ENCODE results near the gene FAM89B. TPM values are rescaled to one million over a fixed set of nuclear protein-coding genes. Genes with fewer than 3 reads are reported as not detected.

The FAM89B gene
- polyA plus RNA-seq, 3 donors: 51.3 to 139 (median 70.8) TPM

GRCh38 chr11:65539744-65540289, 32.5 kb upstream of the FAM89B start:
- peaks cover 13% of the 10 kb centered on the region for H4K20me1 ChIP-seq (ENCODE audit: insufficient read depth, low read length)
- Mint-ChIP-seq H3K4me1 (peaks cover 12% of the 10 kb centered on the region), H3K4me3 (peak overlapping the region; percentile 82 to 86), H3K9me3 (no peaks in the 10 kb centered on the region), H3K27me3 (ENCODE audit: low read depth in 3 of 3) (peaks cover 3% of the 10 kb centered on the region in 3 donors), H3K27ac (peak overlapping the region in 6 of 7 donors; percentile 70 to 88 (median 86)), H3K36me3 (peaks cover 26 to 41% of the 10 kb centered on the region in 2 donors)
- H3K9ac ChIP-seq (ENCODE audit: insufficient read depth, low read length, poor library complexity, severe bottlenecking): peak overlapping the region; percentile 54
- no peak for DNase-seq
- H3K4me1 ChIP-seq (ENCODE audit: control insufficient read depth in 1 of 2, insufficient read depth in 2 of 2, low read length in 2 of 2): peaks cover 11 to 27% of the 10 kb centered on the region in 2 donors
- no peaks in the 10 kb centered on the region for H3K79me2 ChIP-seq (ENCODE audit: insufficient read depth, low read length)
- peaks cover 36 to 39% of the 10 kb centered on the region in 2 donors for H3K36me3 ChIP-seq (replicated peaks in 1 of 2; ENCODE audit: control insufficient read depth in 1 of 2, insufficient read depth in 2 of 2, low read length in 2 of 2)
- 16% methylated on average over 53 of the region's 60 CpGs for WGBS (ENCODE audit: insufficient coverage)
- H3K9me3 ChIP-seq (replicated peaks in 1 of 2; ENCODE audit: control insufficient read depth in 1 of 2, insufficient read depth in 1 of 2, low read length in 2 of 2): no peaks in the 10 kb centered on the region
- no peaks in the 10 kb centered on the region for H3K27me3 ChIP-seq (ENCODE audit: control insufficient read depth in 2 of 2, insufficient read depth in 2 of 2, low read length in 2 of 2)
- intact Hi-C loops (cut with micrococcal nuclease): loop anchor here (1.0 to 10.0 kb wide), 5 partner anchors 35 to 275 kb away; partner anchors contain the start of genes MAP3K11 (in 2 of the 2), PCNX3 (in 1 of the 2) and POLA2 (in 1 of the 2)
- H2AFZ ChIP-seq (ENCODE audit: insufficient read depth, low read depth, low read length, poor library complexity, severe bottlenecking): peak overlapping the region; percentile 90
- peak; percentile 21 for TF ChIP-seq CTCF (IDR thresholded peaks at IDR 0.05)
- peak overlapping the region; percentile 48 to 90 (median 51) for H3K4me3 ChIP-seq (replicated peaks in 1 of 3; ENCODE audit: low read depth in 2 of 3, low read length in 3 of 3)
- H3K27ac ChIP-seq (ENCODE audit: low read depth in 1 of 2, low read length in 2 of 2): peak overlapping the region in 1 of 2 donors; percentile 49
- peak overlapping the region; percentile 99 for H3K4me2 ChIP-seq (replicated peaks; ENCODE audit: extremely low read depth, low read length, poor library complexity, severe bottlenecking)

- Histone ChIP-seq H2AFZ (ENCODE audit: insufficient read depth, low read depth, low read length, poor library complexity, severe bottlenecking) (peak overlapping the region; percentile 90), H3K27ac (ENCODE audit: low read depth in 1 of 2, low read length in 2 of 2) (peak overlapping the region; percentile 20 to 49), H3K9ac (ENCODE audit: insufficient read depth, low read length, poor library complexity, severe bottlenecking) (peak overlapping the region; percentile 54), H3K4me3 (replicated peaks in 1 of 3; ENCODE audit: low read depth in 2 of 3, low read length in 3 of 3) (peak overlapping the region; percentile 48 to 90 (median 51)), H3K79me2 (ENCODE audit: insufficient read depth, low read length) (no peaks in the 10 kb centered on the region), H3K9me3 (replicated peaks in 1 of 2; ENCODE audit: control insufficient read depth in 1 of 2, insufficient read depth in 1 of 2, low read length in 2 of 2) (no peaks in the 10 kb centered on the region), H4K20me1 (ENCODE audit: insufficient read depth, low read length) (peaks cover 6% of the 10 kb centered on the region), H3K36me3 (replicated peaks in 1 of 2; ENCODE audit: control insufficient read depth in 1 of 2, insufficient read depth in 2 of 2, low read length in 2 of 2) (peaks cover 29 to 32% of the 10 kb centered on the region in 2 donors), H3K4me1 (ENCODE audit: control insufficient read depth in 1 of 2, insufficient read depth in 2 of 2, low read length in 2 of 2) (peaks cover 11 to 27% of the 10 kb centered on the region in 2 donors), H3K27me3 (ENCODE audit: control insufficient read depth in 2 of 2, insufficient read depth in 2 of 2, low read length in 2 of 2) (no peaks in the 10 kb centered on the region), H3K4me2 (replicated peaks; ENCODE audit: extremely low read depth, low read length, poor library complexity, severe bottlenecking) (peak overlapping the region; percentile 99)
- peaks cover 5 to 8% (median 5%) of the 10 kb centered on the region in 3 donors for H3K27me3 Mint-ChIP-seq (ENCODE audit: low read depth in 3 of 3)
- under 1% methylated on average over 78 of the region's 78 CpGs for WGBS (ENCODE audit: insufficient coverage)
- TF ChIP-seq CTCF (IDR thresholded peaks at IDR 0.05): peak; percentile 80
- peak; percentile 85 to 86 (median 85) for DNase-seq
- H3K9me3 Mint-ChIP-seq: no peaks in the 10 kb centered on the region
- intact Hi-C loops (cut with micrococcal nuclease): loop anchor here (1.0 to 10.0 kb wide), 4 partner anchors 34 to 74 kb away; partner anchors contain the start of genes MAP3K11 (in 2 of the 2) and PCNX3 (in 1 of the 2)
- peak overlapping the region; percentile 82 to 86 for H3K4me3 Mint-ChIP-seq
- peak overlapping the region; percentile 21 to 88 (median 85) for H3K27ac Mint-ChIP-seq
- H3K4me1 Mint-ChIP-seq: peaks cover 13% of the 10 kb centered on the region
- peaks cover 19 to 34% of the 10 kb centered on the region in 2 donors for H3K36me3 Mint-ChIP-seq
These were observed 31.8 kb upstream of the FAM89B start for GRCh38 chr11:65540290-65541092.
